GM21367 (cell line): ENCODE measurements around the gene ZNF750.

Experiments
- ATAC-seq: cut with Tn5 transposase; IDR thresholded peaks from one replicate; pipeline ENCODE4 v1.9.1; 2021; ENCODE audit not compliant: unreplicated experiment

ZNF750 gene

GRCh38 chr17:82814834-82815233 is 25.0 kb downstream of the ZNF750 start:
- ATAC-seq = no peak

GRCh38 chr17:82813299-82814051 is 26.3 kb downstream of the ZNF750 start:
- no peak for ATAC-seq

GRCh38 chr17:82812601-82813000 is 27.2 kb downstream of the ZNF750 start:
- ATAC-seq = no peak

- no peak for ATAC-seq
Observed at GRCh38 chr17:82812058-82812457, 27.8 kb downstream of the ZNF750 start.

- no peak for ATAC-seq
Observed at GRCh38 chr17:82810644-82811430, 29.0 kb downstream of the ZNF750 start.

GRCh38 chr17:82808921-82809905 is 30.6 kb downstream of the ZNF750 start:
- ATAC-seq = no peak

GRCh38 chr17:82808006-82808405 is 31.8 kb downstream of the ZNF750 start:
- ATAC-seq = no peak

- ATAC-seq = no peak
Observed at GRCh38 chr17:82807562-82807961, 32.3 kb downstream of the ZNF750 start.

GRCh38 chr17:82807101-82807500 is 32.7 kb downstream of the ZNF750 start:
- no peak for ATAC-seq

- ATAC-seq = no peak
Observed at GRCh38 chr17:82806645-82807044, 33.2 kb downstream of the ZNF750 start.

- no peak for ATAC-seq
Observed at GRCh38 chr17:82805823-82806222, 34.0 kb downstream of the ZNF750 start.

- ATAC-seq = no peak
Observed at GRCh38 chr17:82805254-82805653, 34.6 kb downstream of the ZNF750 start.

GRCh38 chr17:82804442-82805191 is 35.2 kb downstream of the ZNF750 start:
- ATAC-seq = no peak

- no peak for ATAC-seq
Observed at GRCh38 chr17:82803606-82804005, 36.2 kb downstream of the ZNF750 start.

- no peak for ATAC-seq
Observed at GRCh38 chr17:82803185-82803584, 36.6 kb downstream of the ZNF750 start.

GRCh38 chr17:82802075-82802780 is 37.6 kb downstream of the ZNF750 start:
- no peak for ATAC-seq

GRCh38 chr17:82801377-82801970 is 38.3 kb downstream of the ZNF750 start:
- ATAC-seq = no peak

- no peak for ATAC-seq
Observed at GRCh38 chr17:82800885-82801284, 38.9 kb downstream of the ZNF750 start.

- no peak for ATAC-seq
Observed at GRCh38 chr17:82799591-82799990, 40.2 kb downstream of the ZNF750 start.
